Peyer's patch (tissue), 4 donors: ENCODE results near the gene OR1A1. TPM values are rescaled to one million over a fixed set of nuclear protein-coding genes. Genes with fewer than 3 reads are reported as not detected.

ENCODE experiments used
- DNase-seq, 3 donors: peaks; one replicate each; pipeline ENCODE4 v3.0.0-alpha.2; 2017 to 2019
- H3K27ac ChIP-seq, 4 donors: fragments of 200-600 bp; sonication (generic); one replicate each; pipeline ENCODE4 v1.5.1; 2016 to 2019
- H3K27me3 ChIP-seq, 2 donors: fragments of 200-600 bp; sonication (generic); one replicate each; pipeline ENCODE4 v1.5.1; 2019
- H3K36me3 ChIP-seq, 3 donors: fragments of 200-600 bp; sonication (generic); one replicate each; pipeline ENCODE4 v1.5.1; 2016 to 2019
- H3K4me1 ChIP-seq, 4 donors: fragments of 200-600 bp; sonication (generic); one replicate each; pipeline ENCODE4 v1.5.1; 2016 to 2019
- H3K4me3 ChIP-seq, 4 donors: fragments of 200-600 bp; sonication (generic); 1 replicate in 3 of 4; 2 replicates in 1 of 4; pipeline ENCODE4 v1.5.1; 2016 to 2019; ENCODE audit warnings: mild to moderate bottlenecking in 1 of 4
- H3K9me3 ChIP-seq, 4 donors: fragments of 200-600 bp; sonication (generic); one replicate each; pipeline ENCODE4 v1.5.1; 2016 to 2019; ENCODE audit warnings: mild to moderate bottlenecking in 1 of 4
- POLR2A ChIP-seq, 2 donors: fragments of 450-650 bp; IDR thresholded peaks; one replicate each; pipeline ENCODE4 v1.5.1; 2017; ENCODE audit warnings: antibody characterized with exemption in 2 of 2, mild to moderate bottlenecking in 2 of 2, moderate library complexity in 2 of 2
- total RNA-seq, 4 donors: library from RNA; depleted of rRNA; stranded (reverse); fragments of >200 nt; gene quantifications; one replicate each; pipeline ENCODE4 v1.1.0, GENCODE V29; 2016
- TF ChIP-seq, protein P1 (sequence below), 6 experiments: fragments of 450-650 bp in 4 of 6; fragments of 200-600 bp in 2 of 6; sonication (generic) in 1 of 6; IDR thresholded peaks; one replicate each; pipeline ENCODE4 v1.5.1; 2017 to 2019; ENCODE audit warnings: antibody characterized with exemption in 6 of 6, mild to moderate bottlenecking in 3 of 6, moderate library complexity in 1 of 6

OR1A1 gene
- total RNA-seq, 4 donors from 2014 or later = not detected

DNA sequence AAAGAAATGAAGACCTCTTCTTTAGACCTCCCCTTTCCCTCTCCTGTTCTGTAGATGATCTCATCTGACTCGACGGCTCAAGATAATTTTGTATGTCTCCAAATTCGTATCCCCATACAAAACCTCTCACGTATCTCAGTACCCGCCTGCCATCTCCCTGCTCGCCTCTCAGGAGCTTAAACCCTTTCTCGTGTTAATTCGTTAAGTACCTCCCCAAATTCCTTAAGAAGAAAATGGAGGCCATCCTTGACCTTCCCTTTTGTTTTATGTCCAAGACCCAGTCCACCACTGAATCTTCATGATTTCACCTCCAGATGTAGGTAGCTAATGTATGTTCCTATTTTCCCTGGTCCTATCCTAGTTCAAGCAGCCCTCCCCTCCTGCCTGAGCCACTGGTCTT, 49.1 kb downstream of the OR1A1 start:
- Histone ChIP-seq H3K27ac (no peak overlapping the region), H3K36me3 (no peaks in the 10 kb centered on the region), H3K27me3 (no peaks in the 10 kb centered on the region), H3K9me3 (no peaks in the 10 kb centered on the region), H3K4me1 (no peaks in the 10 kb centered on the region), H3K4me3 (no peak overlapping the region)
- no peak for DNase-seq
- no peak for TF ChIP-seq POLR2A (IDR thresholded peaks at IDR 0.05)
- TF ChIP-seq, protein P1, sequence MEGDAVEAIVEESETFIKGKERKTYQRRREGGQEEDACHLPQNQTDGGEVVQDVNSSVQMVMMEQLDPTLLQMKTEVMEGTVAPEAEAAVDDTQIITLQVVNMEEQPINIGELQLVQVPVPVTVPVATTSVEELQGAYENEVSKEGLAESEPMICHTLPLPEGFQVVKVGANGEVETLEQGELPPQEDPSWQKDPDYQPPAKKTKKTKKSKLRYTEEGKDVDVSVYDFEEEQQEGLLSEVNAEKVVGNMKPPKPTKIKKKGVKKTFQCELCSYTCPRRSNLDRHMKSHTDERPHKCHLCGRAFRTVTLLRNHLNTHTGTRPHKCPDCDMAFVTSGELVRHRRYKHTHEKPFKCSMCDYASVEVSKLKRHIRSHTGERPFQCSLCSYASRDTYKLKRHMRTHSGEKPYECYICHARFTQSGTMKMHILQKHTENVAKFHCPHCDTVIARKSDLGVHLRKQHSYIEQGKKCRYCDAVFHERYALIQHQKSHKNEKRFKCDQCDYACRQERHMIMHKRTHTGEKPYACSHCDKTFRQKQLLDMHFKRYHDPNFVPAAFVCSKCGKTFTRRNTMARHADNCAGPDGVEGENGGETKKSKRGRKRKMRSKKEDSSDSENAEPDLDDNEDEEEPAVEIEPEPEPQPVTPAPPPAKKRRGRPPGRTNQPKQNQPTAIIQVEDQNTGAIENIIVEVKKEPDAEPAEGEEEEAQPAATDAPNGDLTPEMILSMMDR (IDR thresholded peaks at IDR 0.05) = no peak

DNA sequence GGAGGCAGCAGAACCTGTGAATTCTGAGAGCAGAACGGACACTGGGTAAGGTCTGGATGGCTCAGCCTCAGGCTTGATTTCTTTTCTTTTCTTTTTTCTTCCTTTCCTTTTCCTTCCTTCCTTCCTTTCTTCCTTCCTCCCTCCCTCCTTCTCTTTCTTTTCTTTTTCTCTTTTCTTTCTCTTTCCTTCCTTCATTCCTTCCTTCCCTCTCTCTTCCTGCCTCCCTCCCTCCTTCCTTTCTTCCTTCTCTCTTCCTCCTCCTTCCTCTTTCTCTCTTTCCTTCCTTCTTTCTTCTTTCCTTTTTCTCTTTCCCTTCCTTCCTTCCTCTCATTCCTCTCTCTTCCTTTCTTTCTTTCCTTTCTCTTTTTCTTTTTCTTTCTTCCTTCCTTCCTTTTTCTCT, 52.7 kb downstream of the OR1A1 start:
- Histone ChIP-seq H3K4me3 (no peak overlapping the region), H3K36me3 (no peaks in the 10 kb centered on the region), H3K9me3 (no peaks in the 10 kb centered on the region), H3K4me1 (no peaks in the 10 kb centered on the region), H3K27ac (no peak overlapping the region), H3K27me3 (no peaks in the 10 kb centered on the region)
- TF ChIP-seq POLR2A (IDR thresholded peaks at IDR 0.05) = no peak
- TF ChIP-seq, protein P1 (IDR thresholded peaks at IDR 0.05) = no peak
- DNase-seq = no peak

- no peak overlapping the region for H3K27ac ChIP-seq
- H3K9me3 ChIP-seq = no peaks in the 10 kb centered on the region
- H3K4me1 ChIP-seq = no peaks in the 10 kb centered on the region
- no peak overlapping the region for H3K4me3 ChIP-seq
- H3K36me3 ChIP-seq = no peaks in the 10 kb centered on the region
- no peak for DNase-seq
- no peaks in the 10 kb centered on the region for H3K27me3 ChIP-seq
- no peak for TF ChIP-seq POLR2A (IDR thresholded peaks at IDR 0.05)
- TF ChIP-seq, protein P1 (IDR thresholded peaks at IDR 0.05) = no peak
Measured at GRCh38 chr17:3260600-3260999, 53.1 kb downstream of the OR1A1 start.

Other genes with a start within 250 kb of the OR1A1 start
- not detected for gene OR1D5, start 144.1 kb upstream of the OR1A1 start, total RNA-seq
- not detected for gene OR1D2, start 103.2 kb upstream of the OR1A1 start, total RNA-seq
- not detected for gene OR1G1, start 80.1 kb upstream of the OR1A1 start, total RNA-seq
- not detected for gene OR1A2, start 10.1 kb upstream of the OR1A1 start, total RNA-seq
- not detected for gene OR3A1, start 90.7 kb downstream of the OR1A1 start, total RNA-seq
- gene OR3A2, start 178.6 kb downstream of the OR1A1 start, total RNA-seq = not detected
- not detected for gene OR1E1, start 190.7 kb downstream of the OR1A1 start, total RNA-seq
- not detected for gene OR3A3, start 203.7 kb downstream of the OR1A1 start, total RNA-seq
- not detected for gene OR1E2, start 226.2 kb downstream of the OR1A1 start, total RNA-seq